HG03521 (cell line): ENCODE data around the gene TBC1D17.
A peak's percentile ranks its signal among the peaks of the same experiment; 100 is the strongest.

Experiments
- ATAC-seq: cut with Tn5 transposase; IDR thresholded peaks from one replicate; pipeline ENCODE4 v1.9.1; 2021; ENCODE audit warnings: mild to moderate bottlenecking, moderate library complexity; ENCODE audit not compliant: unreplicated experiment

The TBC1D17 gene

GRCh38 chr19:49860336-49861102 is 17.0 kb upstream of the TBC1D17 start:
- no peak for ATAC-seq

- no peak for ATAC-seq
Observed at GRCh38 chr19:49861107-49861506, 16.4 kb upstream of the TBC1D17 start.

DNA sequence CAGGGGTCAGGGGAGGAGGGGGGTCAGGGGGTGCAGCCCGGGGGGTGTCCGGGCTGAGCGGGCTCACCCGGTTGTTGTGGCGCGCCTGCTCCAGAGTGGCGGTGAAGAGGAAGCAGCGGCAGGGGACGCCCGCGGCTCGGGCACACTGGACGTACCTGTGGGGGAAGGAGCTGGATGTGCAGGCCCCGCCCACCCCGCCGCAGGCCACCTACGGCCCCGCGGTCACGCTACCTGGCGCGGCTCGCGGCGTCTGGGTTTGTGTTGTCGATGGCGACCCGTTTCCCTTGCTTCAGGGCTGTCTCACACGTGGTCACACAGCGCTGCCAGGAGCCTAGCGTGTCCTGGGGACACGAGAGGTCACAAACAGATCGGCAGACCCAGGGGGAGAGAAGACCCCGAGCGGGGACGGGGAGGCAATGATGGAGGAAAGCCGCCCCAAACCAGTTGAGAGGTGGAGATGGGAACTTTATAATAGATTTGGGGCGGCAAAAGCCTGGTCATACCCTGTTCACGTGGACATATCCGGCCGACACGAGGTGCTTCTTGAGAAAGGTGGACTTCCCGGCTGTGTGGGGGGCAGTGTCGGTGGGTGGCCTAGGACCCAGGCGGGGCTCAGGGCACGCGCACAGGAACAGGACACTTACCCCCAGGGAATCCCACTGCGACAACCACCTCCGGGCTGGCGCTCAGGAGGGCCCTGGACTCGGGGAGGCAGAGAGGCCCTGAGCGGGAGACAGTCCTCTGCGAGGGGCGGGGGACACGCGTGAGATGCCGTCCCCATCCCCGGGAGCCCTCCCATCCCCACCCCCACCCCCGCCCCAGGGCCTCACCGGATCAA is 15.7 kb upstream of the TBC1D17 start:
- ATAC-seq = no peak

DNA sequence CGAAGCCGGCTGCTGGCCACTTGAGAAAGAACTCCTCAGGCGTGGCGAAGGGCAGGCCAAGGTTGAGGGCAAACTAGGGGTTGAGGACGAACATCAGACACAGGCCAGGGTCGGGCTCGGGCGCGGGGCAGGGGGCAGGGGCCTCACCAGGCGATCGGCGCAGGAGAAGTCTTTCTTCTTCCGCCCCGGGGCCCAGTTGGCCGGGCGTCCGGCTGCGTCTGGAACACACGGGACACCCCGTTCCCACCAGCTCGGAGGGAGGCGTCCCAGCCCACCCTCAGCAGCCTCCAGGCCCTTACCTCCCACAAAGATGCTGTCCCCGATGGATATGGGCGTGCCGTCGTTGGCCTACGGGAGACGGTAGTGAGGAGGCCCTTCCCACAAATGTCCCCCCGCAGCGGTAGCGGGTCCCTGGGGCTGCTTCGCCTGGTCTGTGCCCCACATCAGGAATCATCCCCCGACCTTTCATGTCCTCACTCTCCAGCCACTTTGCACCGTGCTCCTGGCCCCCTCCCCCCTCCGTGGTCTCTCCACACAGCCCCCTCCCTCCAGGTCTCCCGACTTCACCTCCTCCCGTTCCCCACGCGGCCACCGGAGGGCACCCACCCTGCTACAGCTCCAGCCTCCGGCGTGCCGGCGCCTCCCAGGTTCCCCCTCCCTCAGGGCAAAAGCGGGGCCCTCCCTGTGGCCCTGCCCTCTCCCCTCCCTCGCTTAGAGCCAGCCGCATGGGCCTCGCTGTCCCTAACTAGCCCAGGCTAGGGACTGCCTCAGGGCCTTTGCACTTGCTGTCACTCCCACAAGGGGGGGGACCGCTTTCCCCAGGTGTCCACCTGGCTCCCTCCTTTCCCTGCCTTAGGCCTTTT is 14.9 kb upstream of the TBC1D17 start:
- ATAC-seq = no peak

GRCh38 chr19:49863254-49863934 is 14.1 kb upstream of the TBC1D17 start:
- no peak for ATAC-seq

DNA sequence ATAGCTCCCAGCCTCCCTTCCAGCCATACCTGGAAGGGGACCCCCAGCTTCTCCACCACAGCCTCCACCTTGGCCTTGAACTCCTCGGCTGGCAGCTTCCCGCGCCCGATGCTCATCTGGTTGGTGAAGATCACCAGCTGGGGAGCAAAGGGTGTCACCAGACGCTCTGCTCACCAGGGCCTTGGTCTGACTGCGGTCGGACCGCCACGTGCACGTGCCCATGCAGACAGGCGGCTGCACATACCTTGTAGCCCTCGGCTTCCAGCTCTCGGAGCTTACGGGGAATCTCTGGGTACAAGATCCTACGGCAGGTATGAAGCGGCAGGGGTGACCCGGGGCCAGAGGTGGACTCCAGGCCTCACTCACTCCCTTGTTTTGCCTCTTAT is 13.6 kb upstream of the TBC1D17 start:
- ATAC-seq = no peak

- ATAC-seq = no peak
Observed at GRCh38 chr19:49864890-49865289, 12.6 kb upstream of the TBC1D17 start.

DNA sequence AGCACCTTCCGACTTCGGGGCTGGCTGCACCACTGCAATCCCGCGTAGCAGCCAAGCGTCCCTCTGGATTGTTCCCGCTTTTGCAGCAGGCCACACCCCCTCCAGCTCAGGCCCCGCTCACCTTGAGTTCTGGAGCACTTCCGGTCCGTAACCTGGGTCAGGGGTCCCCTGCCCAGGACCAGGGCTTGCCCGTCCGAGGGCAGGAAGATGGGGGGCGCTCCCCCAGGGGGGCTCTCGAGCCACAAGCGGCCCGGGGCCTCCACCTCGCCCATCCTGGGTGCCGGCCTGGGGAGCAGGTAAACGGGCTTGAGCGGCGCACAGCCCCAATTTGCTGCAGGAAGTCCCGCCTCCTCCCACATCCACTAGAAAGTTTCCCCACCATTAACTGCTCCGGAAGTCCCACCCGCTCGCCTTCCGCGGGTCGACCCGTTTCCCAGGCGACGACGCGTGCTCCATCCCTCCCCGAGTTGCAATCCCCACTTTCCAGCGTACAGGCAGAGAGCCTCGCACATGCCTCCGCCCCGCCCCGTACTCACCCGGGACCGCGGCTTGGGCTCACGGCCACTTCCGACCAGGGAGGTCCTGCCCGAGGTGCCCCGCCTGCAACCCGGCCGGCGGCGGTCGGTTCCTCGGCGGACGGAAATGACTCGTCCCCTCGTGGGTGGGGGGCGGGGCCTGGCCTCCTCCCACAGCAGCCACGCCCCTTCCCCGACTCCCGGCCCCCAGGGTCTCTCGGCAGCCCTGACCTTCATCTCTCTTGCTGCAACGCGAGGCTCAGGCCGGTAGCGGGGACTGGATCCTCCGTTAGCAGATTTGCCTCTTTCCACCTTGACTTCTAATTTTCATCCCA is 10.3 kb upstream of the TBC1D17 start, which contains the start of gene PNKP:
TSS of gene PNKP (minus strand) at position 644 of the 850 bp plus-strand sequence. CDS start at position 272, 372 bp downstream.
- ATAC-seq = peak; percentile 44

GRCh38 chr19:49869009-49869483 is 8.5 kb upstream of the TBC1D17 start:
- peak; percentile 4 for ATAC-seq

DNA sequence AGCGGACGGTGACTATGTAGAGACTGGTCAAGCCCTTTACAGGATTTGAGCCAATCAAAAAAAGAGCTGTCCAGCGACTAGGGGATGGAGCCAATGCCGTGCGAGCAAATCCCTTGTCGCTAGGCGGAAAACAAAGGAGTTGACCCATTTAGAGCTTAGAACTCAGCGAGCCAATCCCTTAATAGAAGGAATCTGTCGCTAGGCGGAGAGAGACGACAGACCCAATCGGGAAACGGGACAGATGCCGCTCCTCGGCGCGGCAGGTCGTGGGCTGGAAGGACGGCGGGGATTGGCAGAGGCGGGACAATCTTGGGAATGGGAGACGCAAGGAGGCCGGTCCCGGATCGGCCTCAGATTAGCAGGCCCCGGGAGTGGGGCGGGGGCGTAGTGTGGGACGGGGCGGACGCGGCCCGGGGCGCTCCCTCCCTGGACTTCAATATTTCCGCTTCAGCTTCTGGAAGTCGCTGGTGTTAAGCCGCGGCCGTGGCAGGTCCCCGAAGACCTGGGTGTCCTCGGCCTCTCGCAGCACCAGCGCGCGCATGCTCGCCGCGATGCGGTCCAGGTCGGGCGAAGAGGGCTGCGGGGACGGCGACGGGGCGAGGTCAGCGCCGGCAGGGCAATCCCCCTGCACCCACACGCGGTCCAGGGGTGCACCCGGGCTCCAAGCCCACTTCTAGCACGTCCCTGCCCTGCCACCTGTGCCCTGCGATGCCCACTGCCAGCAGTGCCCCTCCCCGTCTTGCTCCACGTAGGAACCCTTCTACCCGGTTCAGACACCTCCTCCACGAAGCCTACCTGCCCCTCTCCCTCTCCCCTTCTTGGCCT is 7.8 kb upstream of the TBC1D17 start:
- peak; percentile 59 for ATAC-seq

DNA sequence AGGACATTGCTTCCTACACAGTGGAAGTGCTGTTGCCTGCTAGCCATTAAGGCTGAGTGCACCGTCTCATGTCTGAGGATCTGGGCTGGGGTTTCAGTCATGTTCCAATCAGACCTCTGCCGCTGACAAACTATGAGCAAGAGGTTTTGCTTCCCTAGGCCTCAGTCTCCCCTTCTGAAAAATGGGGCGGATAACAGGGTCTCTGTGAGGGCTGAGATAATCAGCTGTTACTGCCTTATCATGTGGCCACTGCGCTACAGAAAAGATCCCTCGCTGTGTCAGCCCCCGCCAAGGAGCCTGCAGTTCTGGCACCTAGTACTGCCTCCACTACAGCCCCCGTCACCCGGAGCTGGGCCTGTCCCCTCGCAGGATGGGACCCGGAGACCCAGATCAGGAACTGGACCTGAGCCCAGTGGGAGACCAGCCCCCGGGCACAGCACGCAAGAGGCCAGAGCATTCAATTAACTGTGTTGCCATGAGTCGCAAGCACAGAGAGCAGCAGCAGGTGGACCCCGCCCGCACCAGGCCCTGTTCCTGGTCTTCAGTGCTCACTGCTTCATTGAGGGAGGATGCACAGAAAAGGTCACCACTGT is 7.1 kb upstream of the TBC1D17 start:
- no peak for ATAC-seq

- no peak for ATAC-seq
Observed at GRCh38 chr19:49871349-49871985, 6.0 kb upstream of the TBC1D17 start.

DNA sequence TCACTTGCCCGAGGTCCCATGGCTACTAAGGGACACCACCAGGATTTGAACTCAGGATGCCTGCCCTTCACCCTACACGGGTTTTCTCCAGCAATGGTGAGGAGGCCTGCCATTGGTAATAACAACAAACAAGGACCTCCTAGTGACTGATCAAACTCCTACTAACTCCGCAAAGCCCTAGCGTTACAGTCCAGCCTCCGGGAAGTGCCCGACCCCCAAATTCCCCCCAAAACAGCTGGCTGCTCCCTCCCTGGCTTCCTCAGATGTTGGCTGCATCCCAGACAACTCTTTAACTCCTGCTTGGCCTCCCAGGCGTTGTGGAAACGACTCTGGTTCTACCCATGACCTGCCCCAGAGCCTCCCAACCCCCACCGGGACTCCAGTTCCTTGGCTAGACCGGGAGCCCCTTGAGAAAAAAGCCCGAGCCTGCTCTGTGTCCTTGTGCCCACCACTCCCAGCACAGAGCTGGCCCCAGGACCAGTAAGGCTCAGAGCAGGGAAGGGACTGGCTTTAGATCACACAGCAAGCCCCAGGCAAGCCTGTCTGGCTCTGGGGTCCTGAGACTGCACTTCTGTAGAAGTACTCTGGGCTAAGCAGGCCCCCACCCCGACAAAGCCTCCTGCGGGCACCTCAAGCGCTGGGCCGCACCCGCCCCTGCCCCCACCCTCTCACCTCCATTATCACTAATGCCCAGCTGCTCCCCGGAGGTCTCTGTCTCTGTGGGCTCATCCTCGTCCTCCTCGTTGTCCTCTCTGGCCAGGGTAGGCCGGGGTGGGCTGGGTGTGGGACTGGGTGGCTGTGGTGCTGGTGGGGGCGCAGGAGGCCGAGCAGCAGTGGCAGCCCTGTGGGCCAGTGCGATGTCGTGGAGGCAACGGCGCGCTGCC is 5.0 kb upstream of the TBC1D17 start:
- ATAC-seq = no peak

- no peak for ATAC-seq
Observed at GRCh38 chr19:49873129-49873521, 4.4 kb upstream of the TBC1D17 start.

DNA sequence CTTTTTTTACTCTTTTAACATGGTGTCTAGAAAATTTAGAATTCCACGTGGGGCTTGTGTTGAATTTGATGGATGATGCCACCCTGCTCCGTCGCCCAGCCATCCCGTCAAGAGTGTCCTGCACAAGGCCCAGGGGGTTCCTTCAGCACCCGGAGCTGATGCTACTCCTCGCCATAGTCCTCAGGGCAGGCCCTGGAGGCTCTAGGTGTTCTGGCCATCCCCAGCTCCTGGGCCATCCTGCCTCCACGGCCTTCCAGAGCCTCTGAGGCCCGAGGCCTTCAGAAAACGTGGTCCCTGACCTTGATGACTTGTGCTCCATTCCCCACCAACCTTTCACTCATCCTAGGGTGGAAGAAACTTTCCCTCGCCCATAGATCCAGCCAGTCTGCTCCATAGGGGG is 3.7 kb upstream of the TBC1D17 start:
- ATAC-seq = no peak

GRCh38 chr19:49874503-49875157 is 2.9 kb upstream of the TBC1D17 start:
- ATAC-seq = no peak
